ENCODE results near the gene FETUB. TPM values are rescaled to one million over a fixed set of nuclear protein-coding genes. Genes with fewer than 3 reads are reported as not detected.
"Not testable (repeated sequence)": the region's sequence is repeated elsewhere in the genome, so short reads cannot be mapped to it uniquely, and the experiment has no call there.

The FETUB gene
- total and polyA plus RNA-seq, 8 donors = not detected

GRCh38 chr3:186679151-186679550 lies 39.0 kb downstream of the FETUB start:
- Histone ChIP-seq H3K4me1 (no peaks in the 10 kb centered on the region), H3K36me3 (no peaks in the 10 kb centered on the region), H3K27me3 (no peaks in the 10 kb centered on the region), H3K4me3 (no peak overlapping the region), H3K9me3 (no peaks in the 10 kb centered on the region), H3K27ac (no peak overlapping the region)
- no peak for ATAC-seq
- TF ChIP-seq CTCF (IDR thresholded peaks at IDR 0.05) = no peak
- 22 to 29% methylated on average over 1 of the region's 1 CpG for WGBS, 2 donors
- no peak for FAIRE-seq
- intact Hi-C loops (cut with DNase I) = no loop called here
- no peak for DNase-seq

GRCh38 chr3:186680869-186681268 lies 40.7 kb downstream of the FETUB start:
- no peak for DNase-seq
- H3K9me3 ChIP-seq = no peaks in the 10 kb centered on the region
- no peak for FAIRE-seq
- no peaks in the 10 kb centered on the region for H3K4me1 ChIP-seq
- no peak for ATAC-seq
- intact Hi-C loops (cut with DNase I) = no loop called here
- 92 to 100% methylated on average over 1 of the region's 1 CpG for WGBS, 2 donors
- no peak overlapping the region for H3K4me3 ChIP-seq
- no peak for TF ChIP-seq CTCF (IDR thresholded peaks at IDR 0.05)
- no peaks in the 10 kb centered on the region for H3K27me3 ChIP-seq
- H3K36me3 ChIP-seq = no peaks in the 10 kb centered on the region
- H3K27ac ChIP-seq = no peak overlapping the region

- Histone ChIP-seq H3K27me3 (no peaks in the 10 kb centered on the region), H3K4me3 (no peak overlapping the region), H3K27ac (no peak overlapping the region), H3K36me3 (no peaks in the 10 kb centered on the region), H3K9me3 (no peaks in the 10 kb centered on the region), H3K4me1 (no peaks in the 10 kb centered on the region)
- TF ChIP-seq CTCF (IDR thresholded peaks at IDR 0.05) = no peak
- FAIRE-seq = no peak
- 47 to 51% methylated on average over 3 of the region's 3 CpGs for WGBS, 2 donors
- intact Hi-C loops (cut with DNase I) = no loop called here
- ATAC-seq = no peak
- no peak for DNase-seq
Observed at GRCh38 chr3:186682812-186683211, 42.6 kb downstream of the FETUB start.

- Histone ChIP-seq H3K36me3 (no peaks in the 10 kb centered on the region), H3K27ac (no peak overlapping the region), H3K4me3 (no peak overlapping the region), H3K4me1 (no peaks in the 10 kb centered on the region), H3K27me3 (no peaks in the 10 kb centered on the region), H3K9me3 (no peaks in the 10 kb centered on the region)
- no peak for DNase-seq
- 66 to 72% methylated on average over 3 of the region's 3 CpGs for WGBS, 2 donors
- no peak for FAIRE-seq
- no peak for TF ChIP-seq CTCF (IDR thresholded peaks at IDR 0.05)
- no peak for ATAC-seq
- intact Hi-C loops (cut with DNase I) = no loop called here
Observed at GRCh38 chr3:186683979-186684378, 43.8 kb downstream of the FETUB start.

- WGBS, 2 donors = 71 to 89% methylated on average over 2 of the region's 2 CpGs
- H3K36me3 ChIP-seq; DNase-seq; H3K27ac ChIP-seq; H3K4me1 ChIP-seq; H3K9me3 ChIP-seq; intact Hi-C loops (cut with DNase I); H3K4me3 ChIP-seq; ATAC-seq; H3K27me3 ChIP-seq; FAIRE-seq: not testable (repeated sequence)
Observed at GRCh38 chr3:186686475-186686874, 46.3 kb downstream of the FETUB start.
